SK-N-SH treated with all-trans-retinoic acid at 6 μM for 48 hours (cell line): ENCODE measurements around the gene OR6C76.
"Not testable (repeated sequence)": the region's sequence is repeated elsewhere in the genome, so short reads cannot be mapped to it uniquely, and the experiment has no call there.

ENCODE experiments used
- ATAC-seq: fragments of 200-7000 bp; cut with Tn5 transposase; 3 replicates; pipeline ENCODE4 v1.9.1; 2020; ENCODE audit warnings: mild to moderate bottlenecking, moderate library complexity
- ARNTL ChIP-seq: fragments of 450-650 bp; formaldehyde crosslinking; IDR thresholded peaks from 2 replicates; pipeline ENCODE4 v1.5.0; 2020; ENCODE audit warnings: low read depth, mild to moderate bottlenecking, moderate library complexity, borderline replicate concordance
- BACH2 ChIP-seq: fragments of 250-450 bp; sonication (Bioruptor Pico); IDR thresholded peaks from 2 replicates; pipeline ENCODE4 v1.9.0; 2021; ENCODE audit warnings: mild to moderate bottlenecking, borderline replicate concordance
- CREB5 ChIP-seq: fragments of 250-450 bp; sonication (Bioruptor Pico); IDR thresholded peaks from 2 replicates; pipeline ENCODE4 v1.5.1; 2020; ENCODE audit warnings: low read depth, mild to moderate bottlenecking, moderate library complexity
- CSDC2 ChIP-seq: fragments of 250-450 bp; sonication (Bioruptor Pico); IDR thresholded peaks from 2 replicates; pipeline ENCODE4 v1.5.0; 2020; ENCODE audit warnings: mild to moderate bottlenecking, moderate library complexity
- ESRRG ChIP-seq: fragments of 250-450 bp; sonication (Bioruptor Pico); IDR thresholded peaks from 2 replicates; pipeline ENCODE4 v1.6.1; 2021; ENCODE audit warnings: mild to moderate bottlenecking
- GLIS3 ChIP-seq: fragments of 250-450 bp; sonication (Bioruptor Pico); IDR thresholded peaks from 2 replicates; pipeline ENCODE4 v1.5.0; 2020; ENCODE audit warnings: mild to moderate bottlenecking, moderate library complexity
- OSR1 ChIP-seq: fragments of 250-450 bp; sonication (Bioruptor Pico); IDR thresholded peaks from 2 replicates; pipeline ENCODE4 v1.8.0; 2022; ENCODE audit warnings: moderate library complexity, mild to moderate bottlenecking, inconsistent platforms
- PPARA ChIP-seq: fragments of 250-450 bp; sonication (Bioruptor Pico); IDR thresholded peaks from 2 replicates; pipeline ENCODE4 v1.5.0; 2020; ENCODE audit warnings: mild to moderate bottlenecking, borderline replicate concordance
- RARB ChIP-seq: fragments of 250-450 bp; sonication (Bioruptor Pico); IDR thresholded peaks from 2 replicates; pipeline ENCODE4 v1.8.0; 2021; ENCODE audit warnings: mild to moderate bottlenecking, moderate library complexity
- TCF4 ChIP-seq: fragments of 250-450 bp; sonication (Bioruptor Pico); IDR thresholded peaks from 2 replicates; pipeline ENCODE4 v1.8.0; 2021; ENCODE audit warnings: mild to moderate bottlenecking, moderate library complexity, borderline replicate concordance
- TOX ChIP-seq: fragments of 250-450 bp; sonication (Bioruptor Pico); IDR thresholded peaks from 2 replicates; pipeline ENCODE4 v1.8.0; 2021; ENCODE audit warnings: mild to moderate bottlenecking, moderate library complexity, borderline replicate concordance
- ZC3H10 ChIP-seq: fragments of 250-450 bp; sonication (Bioruptor Pico); IDR thresholded peaks from 2 replicates; pipeline ENCODE4 v1.5.1; 2021; ENCODE audit warnings: mild to moderate bottlenecking, moderate library complexity
- ZFP3 ChIP-seq: fragments of 250-450 bp; sonication (Bioruptor Pico); IDR thresholded peaks from 2 replicates; pipeline ENCODE4 v1.5.0; 2020; ENCODE audit warnings: mild to moderate bottlenecking, moderate library complexity
- ZFP30 ChIP-seq: fragments of 450-650 bp; formaldehyde crosslinking; IDR thresholded peaks from 2 replicates; pipeline ENCODE4 v1.5.0; 2022; ENCODE audit warnings: mild to moderate bottlenecking, moderate library complexity
- ZNF565 ChIP-seq: fragments of 450-650 bp; formaldehyde crosslinking; conservative IDR thresholded peaks from 2 replicates; pipeline ENCODE4 v1.5.0; 2020; ENCODE audit warnings: low read depth, mild to moderate bottlenecking, moderate library complexity
- ZNF8 ChIP-seq: fragments of 450-650 bp; formaldehyde crosslinking; IDR thresholded peaks from 2 replicates; pipeline ENCODE4 v1.5.0; 2020; ENCODE audit warnings: mild to moderate bottlenecking, moderate library complexity
- TF ChIP-seq, protein P1 (sequence below): fragments of 250-450 bp; sonication (Bioruptor Pico); IDR thresholded peaks from 2 replicates; pipeline ENCODE4 v1.8.0; 2021; ENCODE audit warnings: low read depth, mild to moderate bottlenecking, moderate library complexity, borderline replicate concordance
- TF ChIP-seq, protein P2 (sequence below): fragments of 250-450 bp; sonication (Bioruptor Pico); IDR thresholded peaks from 2 replicates; pipeline ENCODE4 v1.5.0; 2020; ENCODE audit warnings: mild to moderate bottlenecking, moderate library complexity
- TF ChIP-seq, protein P3 (sequence below): fragments of 250-450 bp; sonication (Bioruptor Pico); IDR thresholded peaks from 2 replicates; pipeline ENCODE4 v1.5.1; 2021; ENCODE audit warnings: mild to moderate bottlenecking, moderate library complexity
- TF ChIP-seq, protein P4 (sequence below): fragments of 250-450 bp; sonication (Bioruptor Pico); IDR thresholded peaks from 2 replicates; pipeline ENCODE4 v1.8.0; 2020; ENCODE audit warnings: mild to moderate bottlenecking, moderate library complexity, borderline replicate concordance

OR6C76 gene

DNA sequence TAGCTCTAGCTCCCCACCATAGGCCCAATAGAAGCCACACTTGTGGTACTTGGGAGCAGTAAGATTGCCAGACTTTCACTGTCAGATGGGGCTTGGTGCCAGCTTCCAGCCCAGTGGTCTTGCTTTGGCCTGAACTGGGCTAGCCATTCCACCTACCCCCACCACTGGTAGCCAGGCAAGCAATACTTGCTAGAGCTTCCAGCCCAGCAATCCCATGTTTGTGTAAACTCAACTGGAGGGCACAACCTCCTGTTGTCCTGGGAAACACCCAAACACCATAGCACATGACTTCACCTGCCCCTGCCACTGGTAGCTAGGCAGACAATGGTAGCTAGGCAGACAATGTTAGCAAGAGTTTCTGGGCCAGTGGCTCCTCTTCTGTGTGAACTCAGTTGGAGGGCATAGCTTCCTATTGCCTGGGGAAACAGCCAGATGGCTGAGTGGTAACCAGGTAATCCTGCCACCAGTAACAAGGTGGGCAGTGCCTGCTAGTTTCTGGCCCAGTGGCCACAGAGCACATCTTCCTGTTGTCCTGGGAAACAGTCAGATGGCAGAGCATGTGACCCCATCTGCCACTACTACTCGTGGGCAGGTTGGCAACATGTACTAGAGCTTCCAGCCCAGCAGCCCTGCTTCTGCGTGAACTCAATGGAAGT, 5.6 kb upstream of the OR6C76 start:
- no peak for ATAC-seq
- TF ChIP-seq CREB5 (no peak), CSDC2 (CRISPR knock-in tag) (no peak), OSR1 (CRISPR knock-in tag) (no peak), TOX (CRISPR knock-in tag) (no peak), ZNF565 (no peak), ZC3H10 (CRISPR knock-in tag) (no peak), ZFP3 (CRISPR knock-in tag) (no peak), ZFP30 (CRISPR knock-in tag) (no peak), ARNTL (CRISPR knock-in tag) (no peak), TCF4 (CRISPR knock-in tag) (no peak), BACH2 (no peak), ZNF8 (CRISPR knock-in tag) (no peak)
- TF ChIP-seq, protein P1, sequence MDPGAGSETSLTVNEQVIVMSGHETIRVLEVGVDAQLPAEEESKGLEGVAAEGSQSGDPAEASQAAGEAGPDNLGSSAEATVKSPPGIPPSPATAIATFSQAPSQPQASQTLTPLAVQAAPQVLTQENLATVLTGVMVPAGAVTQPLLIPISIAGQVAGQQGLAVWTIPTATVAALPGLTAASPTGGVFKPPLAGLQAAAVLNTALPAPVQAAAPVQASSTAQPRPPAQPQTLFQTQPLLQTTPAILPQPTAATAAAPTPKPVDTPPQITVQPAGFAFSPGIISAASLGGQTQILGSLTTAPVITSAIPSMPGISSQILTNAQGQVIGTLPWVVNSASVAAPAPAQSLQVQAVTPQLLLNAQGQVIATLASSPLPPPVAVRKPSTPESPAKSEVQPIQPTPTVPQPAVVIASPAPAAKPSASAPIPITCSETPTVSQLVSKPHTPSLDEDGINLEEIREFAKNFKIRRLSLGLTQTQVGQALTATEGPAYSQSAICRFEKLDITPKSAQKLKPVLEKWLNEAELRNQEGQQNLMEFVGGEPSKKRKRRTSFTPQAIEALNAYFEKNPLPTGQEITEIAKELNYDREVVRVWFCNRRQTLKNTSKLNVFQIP (CRISPR knock-in tag), result no peak
- TF ChIP-seq, protein P2, sequence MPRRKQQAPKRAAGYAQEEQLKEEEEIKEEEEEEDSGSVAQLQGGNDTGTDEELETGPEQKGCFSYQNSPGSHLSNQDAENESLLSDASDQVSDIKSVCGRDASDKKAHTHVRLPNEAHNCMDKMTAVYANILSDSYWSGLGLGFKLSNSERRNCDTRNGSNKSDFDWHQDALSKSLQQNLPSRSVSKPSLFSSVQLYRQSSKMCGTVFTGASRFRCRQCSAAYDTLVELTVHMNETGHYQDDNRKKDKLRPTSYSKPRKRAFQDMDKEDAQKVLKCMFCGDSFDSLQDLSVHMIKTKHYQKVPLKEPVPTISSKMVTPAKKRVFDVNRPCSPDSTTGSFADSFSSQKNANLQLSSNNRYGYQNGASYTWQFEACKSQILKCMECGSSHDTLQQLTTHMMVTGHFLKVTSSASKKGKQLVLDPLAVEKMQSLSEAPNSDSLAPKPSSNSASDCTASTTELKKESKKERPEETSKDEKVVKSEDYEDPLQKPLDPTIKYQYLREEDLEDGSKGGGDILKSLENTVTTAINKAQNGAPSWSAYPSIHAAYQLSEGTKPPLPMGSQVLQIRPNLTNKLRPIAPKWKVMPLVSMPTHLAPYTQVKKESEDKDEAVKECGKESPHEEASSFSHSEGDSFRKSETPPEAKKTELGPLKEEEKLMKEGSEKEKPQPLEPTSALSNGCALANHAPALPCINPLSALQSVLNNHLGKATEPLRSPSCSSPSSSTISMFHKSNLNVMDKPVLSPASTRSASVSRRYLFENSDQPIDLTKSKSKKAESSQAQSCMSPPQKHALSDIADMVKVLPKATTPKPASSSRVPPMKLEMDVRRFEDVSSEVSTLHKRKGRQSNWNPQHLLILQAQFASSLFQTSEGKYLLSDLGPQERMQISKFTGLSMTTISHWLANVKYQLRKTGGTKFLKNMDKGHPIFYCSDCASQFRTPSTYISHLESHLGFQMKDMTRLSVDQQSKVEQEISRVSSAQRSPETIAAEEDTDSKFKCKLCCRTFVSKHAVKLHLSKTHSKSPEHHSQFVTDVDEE (CRISPR knock-in tag), result no peak
- TF ChIP-seq, protein P3, sequence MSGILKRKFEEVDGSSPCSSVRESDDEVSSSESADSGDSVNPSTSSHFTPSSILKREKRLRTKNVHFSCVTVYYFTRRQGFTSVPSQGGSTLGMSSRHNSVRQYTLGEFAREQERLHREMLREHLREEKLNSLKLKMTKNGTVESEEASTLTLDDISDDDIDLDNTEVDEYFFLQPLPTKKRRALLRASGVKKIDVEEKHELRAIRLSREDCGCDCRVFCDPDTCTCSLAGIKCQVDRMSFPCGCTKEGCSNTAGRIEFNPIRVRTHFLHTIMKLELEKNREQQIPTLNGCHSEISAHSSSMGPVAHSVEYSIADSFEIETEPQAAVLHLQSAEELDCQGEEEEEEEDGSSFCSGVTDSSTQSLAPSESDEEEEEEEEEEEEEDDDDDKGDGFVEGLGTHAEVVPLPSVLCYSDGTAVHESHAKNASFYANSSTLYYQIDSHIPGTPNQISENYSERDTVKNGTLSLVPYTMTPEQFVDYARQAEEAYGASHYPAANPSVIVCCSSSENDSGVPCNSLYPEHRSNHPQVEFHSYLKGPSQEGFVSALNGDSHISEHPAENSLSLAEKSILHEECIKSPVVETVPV (CRISPR knock-in tag), result no peak
- TF ChIP-seq, protein P4, sequence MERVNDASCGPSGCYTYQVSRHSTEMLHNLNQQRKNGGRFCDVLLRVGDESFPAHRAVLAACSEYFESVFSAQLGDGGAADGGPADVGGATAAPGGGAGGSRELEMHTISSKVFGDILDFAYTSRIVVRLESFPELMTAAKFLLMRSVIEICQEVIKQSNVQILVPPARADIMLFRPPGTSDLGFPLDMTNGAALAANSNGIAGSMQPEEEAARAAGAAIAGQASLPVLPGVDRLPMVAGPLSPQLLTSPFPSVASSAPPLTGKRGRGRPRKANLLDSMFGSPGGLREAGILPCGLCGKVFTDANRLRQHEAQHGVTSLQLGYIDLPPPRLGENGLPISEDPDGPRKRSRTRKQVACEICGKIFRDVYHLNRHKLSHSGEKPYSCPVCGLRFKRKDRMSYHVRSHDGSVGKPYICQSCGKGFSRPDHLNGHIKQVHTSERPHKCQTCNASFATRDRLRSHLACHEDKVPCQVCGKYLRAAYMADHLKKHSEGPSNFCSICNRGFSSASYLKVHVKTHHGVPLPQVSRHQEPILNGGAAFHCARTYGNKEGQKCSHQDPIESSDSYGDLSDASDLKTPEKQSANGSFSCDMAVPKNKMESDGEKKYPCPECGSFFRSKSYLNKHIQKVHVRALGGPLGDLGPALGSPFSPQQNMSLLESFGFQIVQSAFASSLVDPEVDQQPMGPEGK, result no peak

- TF ChIP-seq GLIS3 (CRISPR knock-in tag), result no peak
- no peak for TF ChIP-seq ZNF8 (CRISPR knock-in tag)
- TF ChIP-seq PPARA, result no peak
- TF ChIP-seq ZNF565, result no peak
- TF ChIP-seq CREB5, result no peak
- TF ChIP-seq TOX (CRISPR knock-in tag), result no peak
- no peak for TF ChIP-seq ZFP3 (CRISPR knock-in tag)
- TF ChIP-seq, protein P2 (CRISPR knock-in tag), result no peak
- no peak for TF ChIP-seq ESRRG (CRISPR knock-in tag)
- TF ChIP-seq, protein P1 (CRISPR knock-in tag), result no peak
- TF ChIP-seq RARB (CRISPR knock-in tag), result no peak
- ATAC-seq, result no peak
Measured at GRCh38 chr12:55428331-55429243, 2.5 kb downstream of the OR6C76 start.

- ATAC-seq, result not testable (repeated sequence)
Measured at GRCh38 chr12:55441233-55441632, 15.2 kb downstream of the OR6C76 start.
